HepG2 (cell line): Measurements from ENCODE around the gene TEAD1. TPM values are rescaled to one million over a fixed set of nuclear protein-coding genes. Genes with fewer than 3 reads are reported as not detected.

ENCODE experiments used
- ATAC-seq: fragments of 200-7000 bp; cut with Tn5 transposase; 3 replicates; pipeline ENCODE4 v1.9.1; 2020; ENCODE audit warnings: mild to moderate bottlenecking, moderate library complexity
- BruUV-seq: library from RNA; stranded (reverse); fragments of 400-500 nt; replicated peaks from 2 replicates; lab custom pipeline; 2021; lab: Mats Ljungman, UMichigan
- CTCF ChIA-PET: fragments of 300-600 bp; formaldehyde crosslinking; extraction: SDS; loops from one replicate; lab custom pipeline; 2021; ENCODE audit warnings: low total read pairs, inconsistent platforms, low intra/inter-chr PET ratio; lab: Yijun Ruan, JAX
- POLR2A ChIA-PET: fragments of 350-600 bp; sonication (Branson Sonifier 250); formaldehyde crosslinking; loops from one replicate; lab custom pipeline; 2020; ENCODE audit warnings: antibody characterized with exemption, inconsistent platforms; lab: Yijun Ruan, JAX
- DNase-seq: peaks from one replicate; pipeline ENCODE4 v3.0.0-alpha.2; 2015; ENCODE audit warnings: low spot score
- FAIRE-seq: peaks from 3 replicates; lab custom pipeline; 2011; peaks lifted over from hg19 to GRCh38; lab: Jason Lieb, UNC
- H2AFZ ChIP-seq: one replicate; pipeline ENCODE4 v1.6.1; 2011; ENCODE audit warnings: low read length, inconsistent platforms
- H3K27ac ChIP-seq: fragments of 300-600 bp; 3 replicates; pipeline ENCODE4 v1.8.0; 2011; ENCODE audit warnings: mixed run types, mild to moderate bottlenecking, mixed read lengths, low read length, inconsistent platforms; ENCODE audit not compliant: insufficient read depth; ENCODE audit errors: extremely low read length
- H3K27me3 ChIP-seq, 2 experiments: fragments of 200-600 bp in 1 of 2; 2 replicates in 1 of 2; 3 replicates in 1 of 2; pipeline versions ENCODE4 v1.6.0 to v1.8.0; 2011; ENCODE audit warnings: low read length in 2 of 2, mild to moderate bottlenecking in 2 of 2, moderate library complexity in 2 of 2, inconsistent platforms in 1 of 2; ENCODE audit not compliant: insufficient read depth in 2 of 2, control insufficient read depth in 1 of 2
- H3K36me3 ChIP-seq, 2 experiments: fragments of 200-600 bp in 1 of 2; replicated peaks in 1 of 2; 2 replicates in 1 of 2; 3 replicates in 1 of 2; pipeline versions ENCODE4 v1.5.1 to v1.8.0; 2011; ENCODE audit warnings: low read length in 2 of 2, inconsistent platforms in 1 of 2; ENCODE audit not compliant: insufficient read depth in 2 of 2, control insufficient read depth in 1 of 2
- H3K4me1 ChIP-seq: 2 replicates; pipeline ENCODE4 v1.5.1; 2012; ENCODE audit warnings: low read length, inconsistent platforms; ENCODE audit not compliant: insufficient read depth
- H3K4me2 ChIP-seq: 2 replicates; pipeline ENCODE4 v1.6.0; 2011; ENCODE audit warnings: low read depth, low read length, inconsistent platforms
- H3K4me3 ChIP-seq, 3 experiments: fragments of 200-600 bp in 1 of 3; sonication (generic), shearing (Covaris generic) in 1 of 3; replicated peaks in 1 of 3; 2 replicates each; pipeline ENCODE4 v1.5.1; 2011 to 2016; ENCODE audit warnings: low read length in 3 of 3, inconsistent platforms in 2 of 3, low read depth in 2 of 3, mild to moderate bottlenecking in 2 of 3, control low read depth in 1 of 3, mixed read lengths in 1 of 3; ENCODE audit not compliant: insufficient read depth in 1 of 3
- H3K79me2 ChIP-seq: one replicate; pipeline ENCODE4 v1.6.1; 2011; ENCODE audit warnings: low read length, inconsistent platforms; ENCODE audit not compliant: insufficient read depth
- H3K9ac ChIP-seq: 2 replicates; pipeline ENCODE4 v1.6.0; 2011; ENCODE audit warnings: mild to moderate bottlenecking, low read depth, low read length, inconsistent platforms; ENCODE audit not compliant: insufficient read depth
- H3K9me3 ChIP-seq: 2 replicates; pipeline ENCODE4 v1.5.1; 2012; ENCODE audit warnings: mild to moderate bottlenecking, low read length
- H4K20me1 ChIP-seq: 2 replicates; pipeline ENCODE4 v1.6.0; 2011; ENCODE audit warnings: inconsistent platforms, mild to moderate bottlenecking, low read length, moderate library complexity; ENCODE audit not compliant: insufficient read depth
- KLF6 ChIP-seq: IDR thresholded peaks from 2 replicates; pipeline ENCODE4 v1.8.0; 2016; ENCODE audit warnings: missing biosample characterization, missing genetic modification reagents
- RFX5 ChIP-seq: IDR thresholded peaks from 2 replicates; pipeline ENCODE4 v1.6.1; 2011; ENCODE audit warnings: low read depth, low read length, improper control_type of control experiment
- ZNF138 ChIP-seq: sonication (generic); formaldehyde crosslinking; IDR thresholded peaks from 2 replicates; pipeline ENCODE4 v1.5.0; 2020; ENCODE audit warnings: mild to moderate bottlenecking, low read depth, missing genetic modification reagents
- ZNF30 ChIP-seq: sonication (generic); formaldehyde crosslinking; IDR thresholded peaks from 2 replicates; pipeline ENCODE4 v1.5.0; 2020; ENCODE audit warnings: mild to moderate bottlenecking, missing genetic modification reagents
- ZNF775 ChIP-seq: sonication (generic); formaldehyde crosslinking; IDR thresholded peaks from 2 replicates; pipeline ENCODE4 v1.4.0; 2020; ENCODE audit warnings: missing genetic modification reagents, mild to moderate bottlenecking, moderate library complexity, borderline replicate concordance
- WGBS: methylation state at CpG from one replicate; pipeline ENCODE4 v1.1.6; 2017; ENCODE audit warnings: low lambda C conversion rate; 5-methylcytosine and 5-hydroxymethylcytosine counted together
- in situ Hi-C: cut with HindIII; loops from 2 replicates; pipeline ENCODE4 v1.10.0; 2017; ENCODE audit warnings: low pct_unique_long_range_greater_than_20kb; ENCODE audit not compliant: extremely low pct_ligation_motif_present
- intact Hi-C: fragments of 100-400 bp; cut with micrococcal nuclease; formaldehyde crosslinking; loops from one replicate; pipeline ENCODE4 v1.10.0; 2022; ENCODE audit not compliant: unreplicated experiment
- polyA plus RNA-seq, 8 experiments: library from polyadenylated mRNA; depleted of rRNA in 3 of 8; stranded (reverse) in 7 of 8; unstranded in 1 of 8; fragments of >200 nt; fragmentation: Illumina TruSeq in 4 of 8; extraction: Trizol in 4 of 8; gene quantifications; 2 replicates each; pipeline versions ENCODE4 v1.2.1 to v1.2.3, GENCODE V29; 2011 to 2016; ENCODE audit warnings: low read depth in 4 of 8, missing spikeins in 1 of 8, mixed read lengths in 1 of 8; ENCODE audit not compliant: insufficient read depth in 1 of 8
- total RNA-seq, 5 experiments: library from RNA; depleted of rRNA; stranded (reverse); fragments of >200 nt; fragmentation: Illumina TruSeq; extraction: Trizol; gene quantifications; 2 replicates each; pipeline ENCODE4 v1.2.3, GENCODE V29; 2016; ENCODE audit warnings: low read depth in 1 of 5
- TF ChIP-seq, protein P1 (sequence below): sonication (generic); formaldehyde crosslinking; IDR thresholded peaks from 2 replicates; pipeline ENCODE4 v1.5.0; 2020; ENCODE audit warnings: missing genetic modification reagents
- TF ChIP-seq, protein P2 (sequence below): sonication (generic); formaldehyde crosslinking; IDR thresholded peaks from 2 replicates; pipeline ENCODE4 v1.5.1; 2020; ENCODE audit warnings: mild to moderate bottlenecking, missing genetic modification reagents, borderline replicate concordance
- TF ChIP-seq, protein P3 (sequence below): sonication (generic); formaldehyde crosslinking; conservative IDR thresholded peaks from 2 replicates; pipeline ENCODE4 v1.4.0; 2020; ENCODE audit warnings: missing genetic modification reagents

TEAD1 gene
- total and polyA plus RNA-seq, 2 of the 13 experiments (the other 11 are each of a cell fraction or from before 2014, with no cell fraction given) = 20.1 to 30.5 TPM

GRCh38 chr11:12853652-12854296, 179.6 kb downstream of the TEAD1 start:
- POLR2A ChIA-PET = no interaction called here
- peaks cover 17% of the 10 kb centered on the region for H3K79me2 ChIP-seq
- H2AFZ ChIP-seq = no peak overlapping the region
- TF ChIP-seq RFX5 (no peak), ZNF775 (CRISPR knock-in tag) (no peak), ZNF30 (no peak), ZNF138 (CRISPR knock-in tag) (no peak), KLF6 (no peak)
- TF ChIP-seq, protein P1, sequence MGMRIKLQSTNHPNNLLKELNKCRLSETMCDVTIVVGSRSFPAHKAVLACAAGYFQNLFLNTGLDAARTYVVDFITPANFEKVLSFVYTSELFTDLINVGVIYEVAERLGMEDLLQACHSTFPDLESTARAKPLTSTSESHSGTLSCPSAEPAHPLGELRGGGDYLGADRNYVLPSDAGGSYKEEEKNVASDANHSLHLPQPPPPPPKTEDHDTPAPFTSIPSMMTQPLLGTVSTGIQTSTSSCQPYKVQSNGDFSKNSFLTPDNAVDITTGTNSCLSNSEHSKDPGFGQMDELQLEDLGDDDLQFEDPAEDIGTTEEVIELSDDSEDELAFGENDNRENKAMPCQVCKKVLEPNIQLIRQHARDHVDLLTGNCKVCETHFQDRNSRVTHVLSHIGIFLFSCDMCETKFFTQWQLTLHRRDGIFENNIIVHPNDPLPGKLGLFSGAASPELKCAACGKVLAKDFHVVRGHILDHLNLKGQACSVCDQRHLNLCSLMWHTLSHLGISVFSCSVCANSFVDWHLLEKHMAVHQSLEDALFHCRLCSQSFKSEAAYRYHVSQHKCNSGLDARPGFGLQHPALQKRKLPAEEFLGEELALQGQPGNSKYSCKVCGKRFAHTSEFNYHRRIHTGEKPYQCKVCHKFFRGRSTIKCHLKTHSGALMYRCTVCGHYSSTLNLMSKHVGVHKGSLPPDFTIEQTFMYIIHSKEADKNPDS (CRISPR knock-in tag) = no peak
- TF ChIP-seq, protein P2, sequence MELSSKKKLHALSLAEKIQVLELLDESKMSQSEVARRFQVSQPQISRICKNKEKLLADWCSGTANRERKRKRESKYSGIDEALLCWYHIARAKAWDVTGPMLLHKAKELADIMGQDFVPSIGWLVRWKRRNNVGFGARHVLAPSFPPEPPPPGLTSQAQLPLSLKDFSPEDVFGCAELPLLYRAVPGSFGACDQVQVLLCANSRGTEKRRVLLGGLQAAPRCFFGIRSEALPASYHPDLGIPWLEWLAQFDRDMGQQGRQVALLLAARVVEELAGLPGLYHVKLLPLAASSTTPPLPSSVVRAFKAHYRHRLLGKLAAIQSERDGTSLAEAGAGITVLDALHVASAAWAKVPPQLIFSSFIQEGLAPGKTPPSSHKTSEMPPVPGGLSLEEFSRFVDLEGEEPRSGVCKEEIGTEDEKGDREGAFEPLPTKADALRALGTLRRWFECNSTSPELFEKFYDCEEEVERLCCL = no peak
- TF ChIP-seq, protein P3, sequence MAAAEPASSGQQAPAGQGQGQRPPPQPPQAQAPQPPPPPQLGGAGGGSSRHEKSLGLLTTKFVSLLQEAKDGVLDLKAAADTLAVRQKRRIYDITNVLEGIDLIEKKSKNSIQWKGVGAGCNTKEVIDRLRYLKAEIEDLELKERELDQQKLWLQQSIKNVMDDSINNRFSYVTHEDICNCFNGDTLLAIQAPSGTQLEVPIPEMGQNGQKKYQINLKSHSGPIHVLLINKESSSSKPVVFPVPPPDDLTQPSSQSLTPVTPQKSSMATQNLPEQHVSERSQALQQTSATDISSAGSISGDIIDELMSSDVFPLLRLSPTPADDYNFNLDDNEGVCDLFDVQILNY (CRISPR knock-in tag) = no peak
- TF ChIP-seq, all 625 proteins: peak for 0
- H3K9ac ChIP-seq = peak overlapping the region; percentile 41; the same call in 1 of the 2 replicates
- BruUV-seq = no TSS peak
- H3K9me3 ChIP-seq = no peaks in the 10 kb centered on the region
- FAIRE-seq = no peak
- H3K4me3 ChIP-seq = no peak overlapping the region
- no peaks in the 10 kb centered on the region for H3K36me3 ChIP-seq
- H4K20me1 ChIP-seq = no peaks in the 10 kb centered on the region
- intact Hi-C loops (no loop called here), in situ Hi-C loops (no loop called here)
- DNase-seq = no peak
- WGBS = 65% methylated on average over 7 of the region's 7 CpGs
- peak overlapping the region; percentile 67 for H3K27ac ChIP-seq
- H3K27me3 ChIP-seq = no peaks in the 10 kb centered on the region
- no peak overlapping the region for H3K4me2 ChIP-seq
- CTCF ChIA-PET = no interaction called here
- peaks cover 42% of the 10 kb centered on the region for H3K4me1 ChIP-seq
- no peak for ATAC-seq
